Smooth muscle cell (in vitro differentiated cells): ENCODE results near the gene COL4A3. TPM values are rescaled to one million over a fixed set of nuclear protein-coding genes. Genes with fewer than 3 reads are reported as not detected.

Experiments used
- DNase-seq: peaks from one replicate; lab custom pipeline; 2025; ENCODE audit not compliant: unreplicated experiment; lab: John Stamatoyannopoulos, UW
- H2AFZ ChIP-seq: fragments of 200-600 bp; sonication (generic); 2 replicates; pipeline ENCODE4 v1.6.0; 2016; ENCODE audit warnings: antibody characterized with exemption, low read depth, mild to moderate bottlenecking
- H3F3A ChIP-seq: fragments of 200-600 bp; sonication (generic); 2 replicates; pipeline ENCODE4 v1.6.0; 2017; ENCODE audit warnings: antibody characterized with exemption, low read depth
- H3K27ac ChIP-seq: fragments of 200-600 bp; sonication (generic); 2 replicates; pipeline ENCODE4 v1.5.1; 2016; ENCODE audit warnings: low read depth, mild to moderate bottlenecking
- H3K27me3 ChIP-seq: fragments of 200-600 bp; sonication (generic); 2 replicates; pipeline ENCODE4 v1.6.1; 2016; ENCODE audit warnings: low read depth, mild to moderate bottlenecking
- H3K36me3 ChIP-seq: fragments of 200-600 bp; sonication (generic); 2 replicates; pipeline ENCODE4 v1.5.1; 2016; ENCODE audit warnings: low read depth
- H3K4me1 ChIP-seq: fragments of 200-600 bp; sonication (generic); 2 replicates; pipeline ENCODE4 v1.5.1; 2016; ENCODE audit warnings: low read depth
- H3K4me2 ChIP-seq: fragments of 200-600 bp; sonication (generic); 2 replicates; pipeline ENCODE4 v1.6.0; 2016; ENCODE audit warnings: mild to moderate bottlenecking
- H3K4me3 ChIP-seq: fragments of 200-600 bp; sonication (generic); 2 replicates; pipeline ENCODE4 v1.5.1; 2016; ENCODE audit warnings: mild to moderate bottlenecking
- H3K79me2 ChIP-seq: fragments of 200-600 bp; sonication (generic); 2 replicates; pipeline ENCODE4 v1.6.0; 2016; ENCODE audit warnings: low read depth, mild to moderate bottlenecking
- H3K9ac ChIP-seq: fragments of 200-600 bp; sonication (generic); 2 replicates; pipeline ENCODE4 v1.6.0; 2016; ENCODE audit warnings: low read depth
- H3K9me3 ChIP-seq: fragments of 200-600 bp; sonication (generic); replicated peaks from 2 replicates; pipeline ENCODE4 v1.5.1; 2016; ENCODE audit warnings: low read depth
- H4K20me1 ChIP-seq: fragments of 200-600 bp; sonication (generic); 2 replicates; pipeline ENCODE4 v1.6.0; 2016; ENCODE audit warnings: low read depth
- WGBS: methylation state at CpG from one replicate; pipeline ENCODE4 v1.1.7; 2016; ENCODE audit warnings: low lambda C conversion rate; 5-methylcytosine and 5-hydroxymethylcytosine counted together
- polyA plus RNA-seq: library from polyadenylated mRNA; unstranded; fragments of >200 nt; fragmentation: Nextera tagmentation; extraction: Ambion mirVana; gene quantifications from 2 replicates; pipeline ENCODE4 v1.2.1, GENCODE V29; 2016
- total RNA-seq: library from RNA; depleted of rRNA; stranded (reverse); fragments of >200 nt; gene quantifications from 2 replicates; pipeline ENCODE4 v1.2.3, GENCODE V29; 2014
- TF ChIP-seq, protein P1 (sequence below): fragments of 200-600 bp; sonication (generic); IDR thresholded peaks from 2 replicates; pipeline ENCODE4 v1.5.1; 2017; ENCODE audit warnings: borderline replicate concordance, mild to moderate bottlenecking, antibody characterized with exemption; ENCODE audit not compliant: insufficient read depth, poor library complexity, severe bottlenecking

COL4A3 gene
- total and polyA plus RNA-seq, 2 experiments from 2014 or later, result not detected

GRCh38 chr2:227322530-227323205 lies 158.2 kb downstream of the COL4A3 start:
- DNase-seq, result no peak
- H3F3A ChIP-seq, result no peaks in the 10 kb centered on the region
- no peak overlapping the region for H3K4me2 ChIP-seq
- no peak overlapping the region for H3K9ac ChIP-seq
- TF ChIP-seq, protein P1, sequence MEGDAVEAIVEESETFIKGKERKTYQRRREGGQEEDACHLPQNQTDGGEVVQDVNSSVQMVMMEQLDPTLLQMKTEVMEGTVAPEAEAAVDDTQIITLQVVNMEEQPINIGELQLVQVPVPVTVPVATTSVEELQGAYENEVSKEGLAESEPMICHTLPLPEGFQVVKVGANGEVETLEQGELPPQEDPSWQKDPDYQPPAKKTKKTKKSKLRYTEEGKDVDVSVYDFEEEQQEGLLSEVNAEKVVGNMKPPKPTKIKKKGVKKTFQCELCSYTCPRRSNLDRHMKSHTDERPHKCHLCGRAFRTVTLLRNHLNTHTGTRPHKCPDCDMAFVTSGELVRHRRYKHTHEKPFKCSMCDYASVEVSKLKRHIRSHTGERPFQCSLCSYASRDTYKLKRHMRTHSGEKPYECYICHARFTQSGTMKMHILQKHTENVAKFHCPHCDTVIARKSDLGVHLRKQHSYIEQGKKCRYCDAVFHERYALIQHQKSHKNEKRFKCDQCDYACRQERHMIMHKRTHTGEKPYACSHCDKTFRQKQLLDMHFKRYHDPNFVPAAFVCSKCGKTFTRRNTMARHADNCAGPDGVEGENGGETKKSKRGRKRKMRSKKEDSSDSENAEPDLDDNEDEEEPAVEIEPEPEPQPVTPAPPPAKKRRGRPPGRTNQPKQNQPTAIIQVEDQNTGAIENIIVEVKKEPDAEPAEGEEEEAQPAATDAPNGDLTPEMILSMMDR, result no peak
- peaks cover 7% of the 10 kb centered on the region for H3K4me1 ChIP-seq
- H3K4me3 ChIP-seq, result no peak overlapping the region
- no peaks in the 10 kb centered on the region for H3K9me3 ChIP-seq
- H3K27ac ChIP-seq, result no peak overlapping the region
- peaks cover 3% of the 10 kb centered on the region for H4K20me1 ChIP-seq
- no peaks in the 10 kb centered on the region for H3K36me3 ChIP-seq
- WGBS, result 44% methylated on average over 5 of the region's 5 CpGs
- H3K27me3 ChIP-seq, result no peaks in the 10 kb centered on the region
- no peak overlapping the region for H2AFZ ChIP-seq
- H3K79me2 ChIP-seq, result peaks cover 16% of the 10 kb centered on the region

GRCh38 chr2:227323818-227324217 lies 159.4 kb downstream of the COL4A3 start:
- H3K36me3 ChIP-seq, result no peaks in the 10 kb centered on the region
- no peak overlapping the region for H3K9ac ChIP-seq
- peaks cover 7% of the 10 kb centered on the region for H3K4me1 ChIP-seq
- DNase-seq, result no peak
- peak overlapping the region; percentile 82 for H3K4me2 ChIP-seq
- WGBS, result 95% methylated on average over 4 of the region's 4 CpGs
- peaks cover 6% of the 10 kb centered on the region for H4K20me1 ChIP-seq
- H3K4me3 ChIP-seq, result no peak overlapping the region
- TF ChIP-seq, protein P1, result no peak
- H2AFZ ChIP-seq, result no peak overlapping the region
- H3F3A ChIP-seq, result no peaks in the 10 kb centered on the region
- H3K79me2 ChIP-seq, result peaks cover 25% of the 10 kb centered on the region
- H3K9me3 ChIP-seq, result no peaks in the 10 kb centered on the region
- no peak overlapping the region for H3K27ac ChIP-seq
- H3K27me3 ChIP-seq, result no peaks in the 10 kb centered on the region

DNA sequence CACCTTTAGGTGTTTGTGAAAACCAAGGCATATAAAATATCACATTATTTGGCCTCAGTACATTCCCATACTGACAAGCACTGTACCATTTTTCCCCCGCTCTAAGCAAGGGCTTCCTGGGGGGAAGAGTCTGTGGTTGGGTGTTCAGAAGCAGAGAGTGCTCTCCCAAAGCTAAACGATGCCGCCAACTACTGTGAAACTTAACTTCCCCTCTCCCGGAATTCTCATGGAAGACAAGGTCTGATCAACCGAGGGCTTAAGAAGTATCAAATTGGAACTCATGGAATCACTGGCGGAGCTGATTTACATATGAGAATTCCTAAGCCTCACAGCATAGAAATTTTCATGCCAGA lies 160.2 kb downstream of the COL4A3 start:
- Histone ChIP-seq H3K36me3 (no peaks in the 10 kb centered on the region), H3K9me3 (no peaks in the 10 kb centered on the region), H4K20me1 (peaks cover 12% of the 10 kb centered on the region), H3K79me2 (peaks cover 33% of the 10 kb centered on the region), H3K27me3 (no peaks in the 10 kb centered on the region), H3K4me1 (peaks cover 7% of the 10 kb centered on the region), H2AFZ (peak overlapping the region; percentile 96), H3F3A (no peaks in the 10 kb centered on the region), H3K4me3 (peak overlapping the region; percentile 72), H3K9ac (peak overlapping the region; percentile 85), H3K27ac (peak overlapping the region; percentile 39), H3K4me2 (peak overlapping the region; percentile 82)
- WGBS, result 25% methylated on average over 6 of the region's 6 CpGs
- TF ChIP-seq, protein P1, result no peak
- no peak for DNase-seq
